Panc1 (cell line): ENCODE results near the gene MACROD1. TPM values are rescaled to one million over a fixed set of nuclear protein-coding genes. Genes with fewer than 3 reads are reported as not detected.

Experiments used
- ATAC-seq: fragments of 200-7000 bp; cut with Tn5 transposase; 2 replicates; pipeline ENCODE4 v1.9.1; 2020; ENCODE audit warnings: mild to moderate bottlenecking, moderate library complexity
- BruUV-seq: library from RNA; stranded (reverse); fragments of 400-500 nt; replicated peaks from 2 replicates; lab custom pipeline; 2021; lab: Mats Ljungman, UMichigan
- CTCF ChIA-PET: fragments of 300-600 bp; sonication (Branson Sonifier 250); formaldehyde crosslinking; loops from one replicate; lab custom pipeline; 2022; ENCODE audit warnings: antibody characterized with exemption; lab: Charles Lee
- POLR2A ChIA-PET: fragments of 300-600 bp; sonication (Branson Sonifier 250); formaldehyde crosslinking; loops from one replicate; lab custom pipeline; 2022; ENCODE audit warnings: antibody characterized with exemption; lab: Charles Lee
- DNase-seq: peaks from one replicate; pipeline ENCODE4 v3.0.0-alpha.2; 2010; ENCODE audit warnings: low read depth, low spot score
- H3K27ac ChIP-seq: 2 replicates; pipeline ENCODE4 v1.5.1; 2011; ENCODE audit warnings: mild to moderate bottlenecking, low read length, inconsistent platforms
- H3K27me3 ChIP-seq: fragments of 200-500 bp; sonication (Bioruptor generic); 2 replicates; pipeline ENCODE4 v1.6.0; 2014; ENCODE audit warnings: low read length, inconsistent platforms; ENCODE audit not compliant: control insufficient read depth, insufficient read depth
- H3K36me3 ChIP-seq: fragments of 200-500 bp; sonication (Bioruptor generic); 2 replicates; pipeline ENCODE4 v1.5.1; 2014; ENCODE audit warnings: inconsistent platforms, mild to moderate bottlenecking, low read length, moderate library complexity; ENCODE audit not compliant: control insufficient read depth, insufficient read depth
- H3K4me1 ChIP-seq: 2 replicates; pipeline ENCODE4 v1.5.1; 2011; ENCODE audit warnings: inconsistent platforms, mild to moderate bottlenecking, low read length, moderate library complexity; ENCODE audit not compliant: control insufficient read depth, insufficient read depth
- H3K4me3 ChIP-seq, 2 experiments: 2 replicates each; pipeline ENCODE4 v1.5.1; 2011 to 2012; ENCODE audit warnings: low read depth in 2 of 2, low read length in 2 of 2, mild to moderate bottlenecking in 2 of 2, inconsistent platforms in 1 of 2, moderate library complexity in 1 of 2
- H3K9me3 ChIP-seq: fragments of 200-500 bp; sonication (Bioruptor generic); 2 replicates; pipeline ENCODE4 v1.5.1; 2014; ENCODE audit warnings: low read depth, mild to moderate bottlenecking, inconsistent platforms, low read length, moderate library complexity; ENCODE audit not compliant: control insufficient read depth, insufficient read depth
- CTCF ChIP-seq: fragments of 450-650 bp; IDR thresholded peaks from 2 replicates; pipeline ENCODE4 v1.5.1; 2017; ENCODE audit warnings: mild to moderate bottlenecking
- POLR2AphosphoS5 ChIP-seq: IDR thresholded peaks from 2 replicates; pipeline ENCODE4 v1.6.1; 2012; ENCODE audit warnings: mild to moderate bottlenecking, low read depth, low read length, moderate library complexity
- REST ChIP-seq, 2 experiments: IDR thresholded peaks; 2 replicates each; pipeline ENCODE4 v1.6.1; 2011 to 2012; ENCODE audit warnings: low read depth in 2 of 2, control low read depth in 1 of 2, low read length in 1 of 2, mild to moderate bottlenecking in 1 of 2, moderate library complexity in 1 of 2; ENCODE audit not compliant: insufficient read depth in 1 of 2
- SIN3A ChIP-seq: IDR thresholded peaks from 2 replicates; pipeline ENCODE4 v1.6.1; 2012; ENCODE audit warnings: low read depth, mild to moderate bottlenecking, low read length, moderate library complexity, borderline replicate concordance; ENCODE audit not compliant: insufficient read depth
- TCF7L2 ChIP-seq: IDR thresholded peaks from 2 replicates; pipeline ENCODE4 v1.6.1; 2011; ENCODE audit warnings: mild to moderate bottlenecking, low read depth, low read length, inconsistent platforms
- in situ Hi-C: cut with HindIII; loops from 2 replicates; pipeline ENCODE4 v1.10.0; 2016; ENCODE audit warnings: low sequenced_read_pairs, low pct_unique_long_range_greater_than_20kb
- intact Hi-C: fragments of 100-400 bp; cut with micrococcal nuclease; formaldehyde crosslinking; loops from one replicate; pipeline ENCODE4 v1.10.0; 2022; ENCODE audit not compliant: unreplicated experiment
- total RNA-seq: library from RNA; stranded (reverse); gene quantifications from one replicate; pipeline ENCODE4 v1.2.1, GENCODE V29; 2021; ENCODE audit not compliant: unreplicated experiment

The MACROD1 gene
- total RNA-seq, 1 experiment from 2014 or later: 16.8 TPM

- in situ Hi-C loops (no loop called here), intact Hi-C loops (no loop called here)
- DNase-seq (no peak), ATAC-seq (no peak)
- H3K4me3 ChIP-seq: no peak overlapping the region
- no peaks in the 10 kb centered on the region for H3K9me3 ChIP-seq
- TF ChIP-seq REST (IDR thresholded peaks at IDR 0.05; ENCODE audit: insufficient read depth in 1 of 2, low read depth in 2 of 2, low read length in 1 of 2) (no peak), SIN3A (no peak), POLR2AphosphoS5 (no peak), TCF7L2 (no peak), CTCF (no peak)
- H3K27ac ChIP-seq: no peak overlapping the region
- H3K36me3 ChIP-seq: no peaks in the 10 kb centered on the region
- no peaks in the 10 kb centered on the region for H3K4me1 ChIP-seq
- no peaks in the 10 kb centered on the region for H3K27me3 ChIP-seq
- ChIA-PET POLR2A (no interaction called here), CTCF (interaction anchor here (0.6 kb wide), 1 partner anchor 236 kb away, joined by 5 read pairs; no protein-coding TSS in a partner anchor)
- no TSS peak for BruUV-seq
Measured at GRCh38 chr11:64043545-64043944, 122.4 kb downstream of the MACROD1 start.

- intact Hi-C loops: no loop called here
- CTCF ChIA-PET: interaction anchor here (1.3 kb wide), 1 partner anchor 33 kb away, joined by 3 read pairs; no protein-coding TSS in a partner anchor
- no TSS peak for BruUV-seq
- H3K27me3 ChIP-seq: no peaks in the 10 kb centered on the region
- DNase-seq (no peak), ATAC-seq (no peak)
- no peak overlapping the region for H3K4me3 ChIP-seq
- no peak overlapping the region for H3K27ac ChIP-seq
- TF ChIP-seq SIN3A (no peak), TCF7L2 (no peak), CTCF (no peak), POLR2AphosphoS5 (no peak), REST (IDR thresholded peaks at IDR 0.05; ENCODE audit: insufficient read depth in 1 of 2, low read depth in 2 of 2, low read length in 1 of 2) (no peak)
- H3K9me3 ChIP-seq: no peaks in the 10 kb centered on the region
- in situ Hi-C loops: no loop called here
- POLR2A ChIA-PET: no interaction called here
- no peaks in the 10 kb centered on the region for H3K36me3 ChIP-seq
- H3K4me1 ChIP-seq: no peaks in the 10 kb centered on the region
Measured at GRCh38 chr11:64042301-64042700, 123.6 kb downstream of the MACROD1 start.
